Keratinocyte (primary cell): ENCODE results near the gene PARD6B. TPM values are rescaled to one million over a fixed set of nuclear protein-coding genes. Genes with fewer than 3 reads are reported as not detected.

Source experiments
- DNase-seq: peaks from one replicate; pipeline ENCODE4 v3.0.0-alpha.2; 2011; ENCODE audit warnings: low read depth, missing footprints, low spot score
- FAIRE-seq: peaks from 2 replicates; lab custom pipeline; 2011; peaks lifted over from hg19 to GRCh38; lab: Jason Lieb, UNC
- H2AFZ ChIP-seq: 2 replicates; pipeline ENCODE4 v1.6.0; 2012; ENCODE audit warnings: low read length, control low read depth, inconsistent platforms; ENCODE audit not compliant: control insufficient read depth
- H3K27ac ChIP-seq: 2 replicates; pipeline ENCODE4 v1.5.1; 2011; ENCODE audit warnings: low read length; ENCODE audit not compliant: control insufficient read depth, insufficient read depth
- H3K27me3 ChIP-seq: 3 replicates; pipeline ENCODE4 v1.6.0; 2011; ENCODE audit warnings: low read length; ENCODE audit not compliant: control insufficient read depth, insufficient read depth; ENCODE audit errors: extremely low read depth
- H3K36me3 ChIP-seq, 2 experiments: 2 replicates in 1 of 2; 3 replicates in 1 of 2; pipeline ENCODE4 v1.5.1; 2011; ENCODE audit warnings: low read length in 2 of 2, mild to moderate bottlenecking in 1 of 2; ENCODE audit not compliant: control insufficient read depth in 2 of 2, insufficient read depth in 2 of 2; ENCODE audit errors: extremely low read depth in 1 of 2
- H3K4me1 ChIP-seq: 3 replicates; pipeline ENCODE4 v1.5.1; 2011; ENCODE audit warnings: low read length; ENCODE audit not compliant: control insufficient read depth, insufficient read depth; ENCODE audit errors: extremely low read depth
- H3K4me2 ChIP-seq: 3 replicates; pipeline ENCODE4 v1.6.0; 2011; ENCODE audit warnings: low read depth, low read length; ENCODE audit not compliant: control insufficient read depth, insufficient read depth; ENCODE audit errors: extremely low read depth
- H3K4me3 ChIP-seq, 3 experiments: fragments of 200-600 bp in 1 of 3; sonication (generic) in 1 of 3; 2 replicates in 2 of 3; 3 replicates in 1 of 3; pipeline ENCODE4 v1.5.1; 2011 to 2016; ENCODE audit warnings: low read length in 3 of 3, mild to moderate bottlenecking in 3 of 3, control low read depth in 2 of 3, inconsistent platforms in 1 of 3, low read depth in 1 of 3, mixed read lengths in 1 of 3, mixed run types in 1 of 3, moderate library complexity in 1 of 3; ENCODE audit not compliant: control insufficient read depth in 2 of 3, insufficient read depth in 2 of 3; ENCODE audit errors: extremely low read depth in 1 of 3
- H3K79me2 ChIP-seq: 2 replicates; pipeline ENCODE4 v1.6.0; 2012; ENCODE audit warnings: low read length; ENCODE audit not compliant: control insufficient read depth, insufficient read depth
- H3K9ac ChIP-seq: 3 replicates; pipeline ENCODE4 v1.6.0; 2011; ENCODE audit warnings: low read length; ENCODE audit not compliant: control insufficient read depth, insufficient read depth; ENCODE audit errors: extremely low read depth
- H3K9me1 ChIP-seq: 3 replicates; pipeline ENCODE4 v1.6.0; 2011; ENCODE audit warnings: low read length; ENCODE audit not compliant: control insufficient read depth, insufficient read depth; ENCODE audit errors: extremely low read depth
- H3K9me3 ChIP-seq: 2 replicates; pipeline ENCODE4 v1.5.1; 2012; ENCODE audit warnings: low read depth, low read length; ENCODE audit not compliant: control insufficient read depth
- H4K20me1 ChIP-seq: 3 replicates; pipeline ENCODE4 v1.6.0; 2011; ENCODE audit warnings: low read length; ENCODE audit not compliant: control insufficient read depth, insufficient read depth; ENCODE audit errors: extremely low read depth
- CTCF ChIP-seq, 3 experiments: IDR thresholded peaks in 1 of 3; conservative IDR thresholded peaks in 1 of 3; optimal IDR thresholded peaks in 1 of 3; 2 replicates in 2 of 3; 3 replicates in 1 of 3; pipeline versions ENCODE3 to v1.5.1; 2011; ENCODE audit warnings: low read length in 3 of 3, mild to moderate bottlenecking in 3 of 3, moderate library complexity in 2 of 3, control low read depth in 1 of 3, inconsistent platforms in 1 of 3; ENCODE audit not compliant: insufficient read depth in 2 of 3; ENCODE audit errors: extremely low read depth in 1 of 3
- EZH2 ChIP-seq: IDR thresholded peaks from one replicate; pipeline ENCODE4 v1.6.1; 2012; ENCODE audit warnings: inconsistent platforms, mild to moderate bottlenecking, low read length, moderate library complexity
- dilution Hi-C: fragments of 300-500 bp; cut with MboI; formaldehyde crosslinking; loops from one replicate; pipeline ENCODE4 v1.7.0; 2020; ENCODE audit warnings: low sequenced_read_pairs; ENCODE audit not compliant: extremely low pct_ligation_motif_present
- polyA plus RNA-seq, 5 experiments: library from polyadenylated mRNA; depleted of rRNA in 3 of 5; stranded (reverse) in 3 of 5; stranded (forward) in 1 of 5; unstranded in 1 of 5; fragments of >200 nt; gene quantifications; 1 replicate in 1 of 5; 2 replicates in 3 of 5; 3 replicates in 1 of 5; pipeline versions ENCODE4 v1.2.1 to v1.2.3, GENCODE V29; 2011 to 2012; ENCODE audit warnings: missing spikeins in 2 of 5, low read depth in 1 of 5, low replicate concordance in 1 of 5

Gene PARD6B
- polyA plus RNA-seq, 1 donor (not counting 4 experiments of a cell fraction or from before 2014, with no cell fraction given) = 2.0 TPM

DNA sequence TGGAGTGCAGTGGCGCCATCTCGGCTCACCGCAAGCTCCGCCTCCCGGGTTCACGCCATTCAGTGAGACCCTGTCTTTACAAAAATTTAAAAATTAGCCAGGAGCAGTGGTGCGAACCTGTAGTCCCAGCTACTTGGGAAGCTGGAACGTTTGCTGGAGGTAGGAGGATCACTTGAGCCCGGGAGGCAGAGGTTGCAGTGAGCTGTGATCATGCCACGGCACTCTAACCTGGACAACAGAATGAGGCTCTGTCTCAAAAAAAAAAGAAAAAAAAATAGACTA is 5.7 kb upstream of the PARD6B start:
- FAIRE-seq (no peak), DNase-seq (no peak)
- Histone ChIP-seq H3K9ac (peak overlapping the region; percentile 57), H3K79me2 (no peaks in the 10 kb centered on the region), H3K36me3 (no peaks in the 10 kb centered on the region), H3K4me2 (no peak overlapping the region), H3K27ac (peak overlapping the region; percentile 82), H3K27me3 (no peaks in the 10 kb centered on the region), H4K20me1 (no peaks in the 10 kb centered on the region), H3K4me1 (peaks cover 48% of the 10 kb centered on the region), H3K9me1 (no peaks in the 10 kb centered on the region), H3K9me3 (no peaks in the 10 kb centered on the region), H2AFZ (no peak overlapping the region), H3K4me3 (no peak overlapping the region)
- TF ChIP-seq EZH2 = no peak
- TF ChIP-seq CTCF (optimal IDR thresholded peaks at IDR 0.05 in 1 of 3, IDR thresholded peaks at IDR 0.05 in 1 of 3, conservative IDR thresholded peaks at IDR 0.05 in 1 of 3; ENCODE audit: extremely low read depth in 1 of 3, insufficient read depth in 2 of 3, low read length in 3 of 3) = no peak
- dilution Hi-C loops = no loop called here

DNA sequence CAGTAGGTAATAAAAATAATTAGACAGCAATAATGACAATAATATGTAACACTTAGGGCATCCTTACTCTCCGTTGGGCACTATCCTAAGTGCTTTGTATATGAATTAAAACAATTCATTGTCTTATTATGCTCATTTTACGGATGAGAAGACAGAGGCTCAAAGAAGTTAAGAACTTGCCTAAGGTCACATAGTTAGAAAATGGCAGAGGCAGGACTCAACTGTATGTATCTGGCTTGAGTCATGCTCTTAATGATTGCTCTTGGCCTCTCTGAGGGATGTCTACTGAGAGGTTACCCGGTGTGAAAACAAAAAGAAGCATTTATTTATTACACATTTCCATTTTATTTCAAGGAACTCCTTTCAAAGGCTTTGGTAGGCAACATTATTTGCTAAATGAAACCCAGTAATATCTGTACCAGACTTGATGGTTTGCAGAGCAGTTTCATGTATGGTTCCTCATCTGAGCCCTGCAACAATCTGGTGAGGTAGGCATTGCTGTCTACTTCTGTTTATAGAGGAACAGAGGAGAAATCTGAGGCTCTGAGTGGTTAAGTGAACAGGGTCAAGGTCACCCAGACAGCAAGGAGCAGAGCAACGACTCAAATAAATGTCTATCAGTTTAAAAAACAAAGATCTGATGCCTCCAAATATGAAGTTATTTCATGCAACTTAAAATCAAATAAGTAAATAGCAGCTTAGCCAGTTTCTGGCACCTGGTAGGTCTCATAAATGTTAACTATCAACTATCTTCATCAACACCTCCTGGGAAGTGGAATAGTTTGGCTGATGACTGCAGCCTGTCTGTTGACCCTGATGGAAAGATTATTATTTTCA is 4.2 kb upstream of the PARD6B start:
- DNase-seq (no peak), FAIRE-seq (no peak)
- no peaks in the 10 kb centered on the region for H3K36me3 ChIP-seq
- H2AFZ ChIP-seq = no peak overlapping the region
- H3K9me3 ChIP-seq = no peaks in the 10 kb centered on the region
- H3K27me3 ChIP-seq = no peaks in the 10 kb centered on the region
- H3K4me2 ChIP-seq = no peak overlapping the region
- no peak overlapping the region for H3K9ac ChIP-seq
- TF ChIP-seq EZH2 (no peak), CTCF (optimal IDR thresholded peaks at IDR 0.05 in 1 of 3, IDR thresholded peaks at IDR 0.05 in 1 of 3, conservative IDR thresholded peaks at IDR 0.05 in 1 of 3; ENCODE audit: extremely low read depth in 1 of 3, insufficient read depth in 2 of 3, low read length in 3 of 3) (no peak)
- H3K4me1 ChIP-seq = peaks cover 49% of the 10 kb centered on the region
- dilution Hi-C loops = no loop called here
- H3K9me1 ChIP-seq = no peaks in the 10 kb centered on the region
- no peak overlapping the region for H3K4me3 ChIP-seq
- H3K79me2 ChIP-seq = peaks cover 9% of the 10 kb centered on the region
- no peaks in the 10 kb centered on the region for H4K20me1 ChIP-seq
- H3K27ac ChIP-seq = peak overlapping the region; percentile 98
